Measurements from ENCODE around the gene HS1BP3.

Gene HS1BP3

GRCh38 chr2:20675701-20676352, 24.9 kb upstream of the HS1BP3 start:
- FAIRE-seq: peak; percentile 71
- peak; percentile 78 for DNase-seq (ENCODE audit: insufficient read length, low spot score)

GRCh38 chr2:20674974-20675679, 24.2 kb upstream of the HS1BP3 start:
- DNase-seq (ENCODE audit: insufficient read length, low spot score) (no peak), FAIRE-seq (no peak)

DNA sequence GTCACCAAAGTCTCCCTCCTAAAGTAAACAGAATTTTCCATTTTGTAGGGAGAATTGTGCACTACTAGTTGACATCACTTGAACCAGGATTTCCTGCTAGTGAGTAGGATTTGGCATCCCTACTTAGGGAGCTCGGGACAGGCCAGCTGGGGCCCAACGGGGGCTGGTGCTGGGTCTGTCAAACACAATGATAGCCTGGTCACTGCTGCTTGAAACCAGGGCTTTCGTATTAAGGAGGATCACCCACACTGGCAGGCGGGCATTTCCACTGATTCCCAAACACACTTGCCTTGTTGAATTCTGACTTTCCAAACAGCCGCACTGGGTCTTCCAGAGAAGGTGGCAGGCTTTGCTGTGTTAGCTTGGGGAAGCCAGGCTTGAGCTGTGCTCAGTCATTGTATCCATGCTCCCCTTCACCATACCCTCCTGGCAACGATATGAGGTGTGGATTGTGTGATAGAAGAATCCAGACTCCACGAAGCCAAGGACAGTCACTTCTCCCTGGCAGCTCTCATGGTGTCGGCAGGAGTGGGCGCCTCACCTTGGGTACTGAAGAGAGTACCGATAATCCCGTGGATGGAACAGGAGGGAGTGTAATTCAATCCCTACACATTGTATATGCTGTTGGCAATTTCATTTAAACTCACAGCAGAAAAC, 23.5 kb upstream of the HS1BP3 start:
- DNase-seq (ENCODE audit: insufficient read length, low spot score) (no peak), FAIRE-seq (no peak)

DNA sequence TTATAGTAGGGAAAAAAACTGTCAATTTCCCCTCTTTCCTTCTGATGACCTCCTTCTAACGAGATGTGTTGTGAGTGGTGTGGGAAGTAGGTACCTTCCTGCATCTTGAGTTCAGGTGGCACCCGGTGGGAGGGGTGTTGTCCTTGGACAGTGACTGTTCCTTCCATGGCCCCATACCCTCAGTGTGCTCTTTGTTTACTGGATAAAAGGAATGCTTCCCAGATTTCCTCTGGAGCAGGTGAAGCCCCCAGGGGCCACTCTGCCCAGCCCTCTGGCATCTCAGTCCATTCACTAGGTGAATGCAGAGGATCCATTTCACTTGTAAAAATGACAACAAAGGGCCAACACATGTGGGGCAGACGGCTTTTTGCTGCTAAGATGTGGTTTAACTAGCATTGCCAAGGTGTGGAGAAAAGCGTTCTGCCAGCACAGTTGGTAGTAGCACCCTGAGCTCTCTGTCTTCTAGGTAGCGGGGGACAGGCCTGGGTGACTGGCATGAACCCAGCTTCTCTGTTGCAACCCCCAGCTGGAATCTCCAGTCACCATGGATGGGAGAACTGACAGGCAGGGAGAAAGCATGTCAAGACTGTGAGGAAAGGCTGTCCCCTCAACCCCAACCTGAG, 22.9 kb upstream of the HS1BP3 start:
- FAIRE-seq: no peak
- DNase-seq (ENCODE audit: insufficient read length, low spot score): no peak

DNA sequence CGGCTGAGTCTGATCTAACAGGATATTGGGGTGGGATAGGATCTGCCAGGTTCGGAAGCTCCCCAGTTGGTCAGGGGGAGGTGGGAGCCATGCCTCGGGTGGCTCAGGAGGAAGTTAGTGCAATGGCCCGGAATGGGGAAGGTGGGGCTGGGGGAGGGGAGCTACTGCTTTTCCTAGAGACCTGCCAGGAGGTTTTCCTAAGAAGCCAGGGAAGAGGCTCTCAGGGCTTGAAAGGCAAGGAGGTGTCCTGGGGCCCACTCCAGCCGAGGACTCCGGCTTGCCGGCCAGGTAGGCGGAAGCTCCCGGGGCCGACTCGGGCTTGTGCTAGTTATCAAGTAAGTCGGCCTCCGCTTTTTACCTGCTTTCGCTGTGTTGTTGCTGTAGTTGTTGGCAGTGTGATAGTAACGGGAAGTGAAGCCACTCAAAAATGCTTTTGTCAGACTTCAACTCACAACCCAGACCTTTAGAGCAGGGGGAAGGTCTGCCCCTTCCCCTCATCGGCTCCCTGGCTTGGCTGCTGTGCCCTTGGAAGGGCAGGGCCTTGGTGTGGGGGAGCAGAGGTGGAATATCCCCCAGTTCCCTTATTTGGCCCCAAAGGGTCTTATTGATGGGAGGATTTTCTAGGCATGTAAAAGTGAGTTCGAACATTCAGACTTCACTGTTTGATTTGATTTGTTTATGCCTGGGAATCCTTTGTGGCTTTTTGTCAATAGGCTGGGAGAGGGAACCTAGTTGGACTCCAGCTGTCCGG, 21.5 kb upstream of the HS1BP3 start:
- DNase-seq (ENCODE audit: insufficient read length, low spot score) (no peak), FAIRE-seq (no peak)

- no peak for DNase-seq (ENCODE audit: insufficient read length, low spot score)
- peak; percentile 23 for FAIRE-seq
Observed at GRCh38 chr2:20671736-20672080, 20.8 kb upstream of the HS1BP3 start.

GRCh38 chr2:20671036-20671735, 20.3 kb upstream of the HS1BP3 start:
- FAIRE-seq (no peak), DNase-seq (ENCODE audit: insufficient read length, low spot score) (no peak)

DNA sequence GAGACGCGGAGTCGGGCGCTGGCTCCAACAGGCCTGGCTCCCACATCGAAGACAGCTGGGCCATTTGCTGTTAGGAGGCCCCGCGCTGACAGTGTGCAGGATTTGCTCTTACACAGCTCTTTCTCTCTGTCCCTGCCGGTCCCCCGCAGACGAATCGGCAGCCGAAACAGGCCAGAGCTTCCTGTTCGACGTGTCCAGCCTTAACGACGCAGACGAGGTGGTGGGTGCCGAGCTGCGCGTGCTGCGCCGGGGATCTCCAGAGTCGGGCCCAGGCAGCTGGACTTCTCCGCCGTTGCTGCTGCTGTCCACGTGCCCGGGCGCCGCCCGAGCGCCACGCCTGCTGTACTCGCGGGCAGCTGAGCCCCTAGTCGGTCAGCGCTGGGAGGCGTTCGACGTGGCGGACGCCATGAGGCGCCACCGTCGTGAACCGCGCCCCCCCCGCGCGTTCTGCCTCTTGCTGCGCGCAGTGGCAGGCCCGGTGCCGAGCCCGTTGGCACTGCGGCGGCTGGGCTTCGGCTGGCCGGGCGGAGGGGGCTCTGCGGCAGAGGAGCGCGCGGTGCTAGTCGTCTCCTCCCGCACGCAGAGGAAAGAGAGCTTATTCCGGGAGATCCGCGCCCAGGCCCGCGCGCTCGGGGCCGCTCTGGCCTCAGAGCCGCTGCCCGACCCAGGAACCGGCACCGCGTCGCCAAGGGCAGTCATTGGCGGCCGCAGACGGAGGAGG, 19.6 kb upstream of the HS1BP3 start:
- FAIRE-seq (no peak), DNase-seq (ENCODE audit: insufficient read length, low spot score) (no peak)

- DNase-seq (ENCODE audit: insufficient read length, low spot score) (no peak), FAIRE-seq (no peak)
Observed at GRCh38 chr2:20669562-20670314, 18.8 kb upstream of the HS1BP3 start.

DNA sequence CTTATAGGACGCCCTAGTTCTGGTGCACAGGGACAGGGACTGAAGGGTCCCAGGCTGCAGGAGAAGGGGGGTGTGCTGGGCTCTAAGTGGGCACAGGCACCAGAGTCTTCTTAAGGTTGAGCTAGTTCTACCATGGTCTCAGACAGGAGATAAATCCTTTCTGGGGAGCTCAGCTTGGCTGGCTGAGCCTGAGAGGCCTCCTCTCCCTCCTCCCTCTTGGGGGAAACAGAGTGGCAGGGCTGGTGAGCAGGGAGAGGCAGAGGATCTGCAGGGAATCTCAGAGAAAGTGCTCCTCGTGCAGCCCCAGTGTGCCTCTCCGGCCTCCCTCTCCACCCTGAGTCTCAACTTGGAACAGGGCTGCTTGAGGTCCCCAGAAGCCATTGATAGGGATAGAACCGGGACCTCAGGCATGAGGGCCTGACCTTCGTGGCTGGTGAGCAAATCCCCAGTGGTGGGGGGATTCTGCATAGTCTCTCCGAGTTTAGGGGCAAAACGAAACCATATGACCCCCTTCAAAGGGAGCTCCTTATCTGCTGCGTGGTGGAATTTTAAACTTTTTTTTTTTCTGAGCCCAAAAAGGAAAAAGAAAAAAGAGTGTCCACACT, 18.1 kb upstream of the HS1BP3 start:
- DNase-seq (ENCODE audit: insufficient read length, low spot score) (no peak), FAIRE-seq (no peak)

DNA sequence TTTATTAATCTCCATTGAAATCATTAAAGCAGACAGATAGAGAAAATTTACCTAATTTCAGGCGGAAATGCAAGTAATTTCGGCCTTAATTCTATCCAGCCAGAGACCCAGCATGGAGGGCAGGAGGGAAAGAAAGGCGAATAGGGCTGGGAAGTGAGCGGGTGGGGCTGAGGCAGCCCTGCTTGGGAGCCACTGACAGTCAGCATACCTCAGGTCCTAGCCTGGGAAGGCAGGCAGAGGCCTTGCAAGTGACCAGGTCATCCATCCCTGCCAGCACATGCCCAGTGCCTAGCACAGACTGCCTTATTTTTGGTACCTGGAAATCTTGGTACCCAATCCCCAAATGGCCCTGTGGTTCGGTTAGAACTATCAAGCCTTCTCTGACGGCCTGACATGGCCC, 17.6 kb upstream of the HS1BP3 start:
- no peak for DNase-seq (ENCODE audit: insufficient read length, low spot score)
- FAIRE-seq: no peak

GRCh38 chr2:20667531-20668401, 16.9 kb upstream of the HS1BP3 start:
- FAIRE-seq (no peak), DNase-seq (ENCODE audit: insufficient read length, low spot score) (peak; percentile 40)

- FAIRE-seq (no peak), DNase-seq (ENCODE audit: insufficient read length, low spot score) (no peak)
Observed at GRCh38 chr2:20667151-20667530, 16.2 kb upstream of the HS1BP3 start.

DNA sequence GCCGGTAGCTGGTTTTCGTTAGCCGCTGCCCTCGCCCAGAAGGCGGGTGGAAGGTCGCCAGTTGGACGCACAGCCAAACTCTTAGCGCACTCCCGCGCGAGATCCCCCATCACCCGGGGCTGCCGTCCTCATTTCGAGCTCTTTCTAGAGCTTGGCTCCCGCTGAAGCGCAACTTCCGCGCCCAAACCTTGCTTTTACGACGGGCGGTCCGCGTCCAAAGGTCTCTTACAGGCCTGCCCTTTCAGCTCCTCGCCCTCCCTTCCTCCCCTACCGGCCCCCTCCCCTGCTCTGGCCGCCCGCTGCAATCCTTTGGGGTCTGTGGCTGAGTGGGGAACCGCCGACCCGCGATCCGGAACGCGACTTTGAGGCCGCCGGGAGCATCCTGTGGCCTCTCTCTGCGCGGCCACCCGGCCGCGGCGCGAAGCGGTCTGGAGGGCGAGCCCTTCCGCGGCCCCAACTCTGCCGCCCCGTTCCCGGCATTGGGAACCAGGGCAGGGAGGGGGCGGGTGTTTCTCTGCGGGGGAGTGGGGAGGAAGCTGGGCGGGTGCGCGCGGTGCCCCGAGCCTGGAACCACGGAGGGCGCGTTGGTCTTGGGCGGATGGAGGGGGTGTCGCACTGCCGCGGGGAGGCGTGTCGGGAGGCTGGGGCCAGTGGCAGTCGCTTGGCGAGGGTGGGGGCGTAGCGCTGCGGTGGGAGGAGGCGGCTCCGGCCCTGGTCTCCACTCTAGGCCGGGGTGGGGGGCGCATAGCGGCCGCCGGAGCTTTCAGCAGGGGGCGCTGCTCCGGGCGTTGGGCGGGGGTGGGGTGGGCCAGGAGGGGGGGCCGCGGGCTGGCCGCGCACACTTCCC, 15.6 kb upstream of the HS1BP3 start, which contains the start of gene GDF7:
GDF7 (plus strand) TSS at position 841 of the 847 bp plus-strand sequence. CDS start 96 bp downstream, outside the sequence.
- DNase-seq (ENCODE audit: insufficient read length, low spot score) (no peak), FAIRE-seq (no peak)

DNA sequence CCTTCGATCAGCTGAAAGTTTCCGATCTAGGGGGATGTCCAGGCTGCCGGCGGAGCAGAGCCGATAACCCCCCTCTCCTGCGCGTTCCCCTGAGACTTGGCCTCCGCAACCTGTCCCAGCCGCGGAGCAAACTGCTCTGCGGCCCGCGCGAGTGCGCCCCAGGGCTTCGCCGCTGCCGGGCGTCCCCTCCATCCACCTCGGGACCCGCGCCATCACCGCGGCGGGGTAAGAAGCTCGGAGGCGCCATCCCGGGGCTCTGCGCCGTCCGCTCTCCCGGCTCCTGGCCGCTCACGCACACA, 15.1 kb upstream of the HS1BP3 start:
- DNase-seq (ENCODE audit: insufficient read length, low spot score) (no peak), FAIRE-seq (no peak)

DNA sequence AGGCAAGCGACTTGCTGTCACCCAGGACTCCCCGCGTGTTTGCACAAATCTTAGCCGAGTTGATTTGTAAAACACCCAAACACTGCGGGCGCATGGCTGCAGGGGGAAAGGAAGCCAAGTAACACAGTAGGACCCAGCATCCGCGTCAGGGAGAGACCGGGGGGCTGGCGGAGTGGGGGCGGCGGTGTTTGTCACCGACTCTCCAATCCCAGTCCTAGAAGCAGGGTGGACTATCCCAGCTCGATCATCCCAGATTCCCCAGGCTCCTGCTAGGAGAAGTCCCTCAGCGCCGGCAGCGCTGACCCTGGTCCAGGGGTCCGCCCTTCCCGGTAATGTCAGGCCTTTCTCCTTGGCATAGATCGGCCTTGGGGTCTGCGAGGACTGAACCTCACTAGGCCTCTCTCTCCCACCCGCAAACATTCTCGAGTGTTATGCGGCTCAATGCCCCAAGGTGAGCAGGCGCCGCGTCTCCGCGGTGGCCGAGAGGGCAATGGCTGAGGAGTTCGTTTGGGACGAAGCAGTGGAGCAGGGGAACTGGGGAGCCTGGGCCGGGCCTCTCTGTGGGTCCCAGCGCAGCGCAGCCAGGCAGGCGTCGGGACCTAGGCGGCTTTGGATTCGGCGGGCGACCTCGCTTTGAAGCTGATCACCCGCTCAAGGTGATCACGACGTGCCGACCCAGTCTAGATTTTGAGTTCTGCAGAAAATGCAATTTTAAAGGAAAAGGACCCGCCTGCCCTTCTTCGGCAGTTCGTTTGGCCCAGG, 14.5 kb upstream of the HS1BP3 start:
- DNase-seq (ENCODE audit: insufficient read length, low spot score): no peak
- no peak for FAIRE-seq
